Vagina (tissue), 2 donors: Measurements from ENCODE around the gene STX4. TPM values are rescaled to one million over a fixed set of nuclear protein-coding genes. Genes with fewer than 3 reads are reported as not detected.
A peak's percentile ranks its signal among the peaks of the same experiment; 100 is the strongest.

Experiments
- DNase-seq, 2 donors: peaks; one replicate each; pipeline ENCODE4 v3.0.0-alpha.2; 2017; ENCODE audit errors: extremely low spot score in 2 of 2
- H3K27ac ChIP-seq: fragments of 200-600 bp; sonication (generic); one replicate; pipeline ENCODE4 v1.5.1; 2019
- H3K27me3 ChIP-seq: fragments of 200-600 bp; sonication (generic); one replicate; pipeline ENCODE4 v1.5.1; 2019
- H3K36me3 ChIP-seq, 2 donors: fragments of 200-600 bp; sonication (generic); one replicate each; pipeline ENCODE4 v1.5.1; 2017 to 2019
- H3K4me1 ChIP-seq: fragments of 200-600 bp; sonication (generic); one replicate; pipeline ENCODE4 v1.5.1; 2019
- H3K4me3 ChIP-seq, 2 donors: fragments of 200-600 bp; sonication (generic); 1 replicate in 1 of 2; 2 replicates in 1 of 2; pipeline ENCODE4 v1.5.1; 2016 to 2019
- H3K9me3 ChIP-seq: fragments of 200-600 bp; sonication (generic); one replicate; pipeline ENCODE4 v1.5.1; 2019
- POLR2A ChIP-seq, 2 donors: fragments of 450-650 bp; IDR thresholded peaks; one replicate each; pipeline ENCODE4 v1.6.1; 2017; ENCODE audit warnings: antibody characterized with exemption in 2 of 2, mild to moderate bottlenecking in 2 of 2, moderate library complexity in 2 of 2
- POLR2AphosphoS5 ChIP-seq, 2 donors: sonication (generic); formaldehyde crosslinking; IDR thresholded peaks; one replicate each; pipeline ENCODE4 v1.9.0; 2017; ENCODE audit warnings: antibody characterized with exemption in 2 of 2, mild to moderate bottlenecking in 2 of 2, low read depth in 1 of 2; ENCODE audit not compliant: insufficient read depth in 1 of 2
- intact Hi-C: fragments of 100-400 bp; cut with DNase I; formaldehyde crosslinking; loops from one replicate; pipeline ENCODE4 v1.15.1; 2023
- total RNA-seq: library from RNA; depleted of rRNA; stranded (reverse); fragments of >200 nt; gene quantifications from one replicate; pipeline ENCODE4 v1.2.3, GENCODE V29; 2016
- TF ChIP-seq, protein P1 (sequence below), 3 experiments: fragments of 450-650 bp in 2 of 3; fragments of 200-600 bp in 1 of 3; sonication (generic) in 1 of 3; IDR thresholded peaks; one replicate each; pipeline ENCODE4 v1.5.1; 2017 to 2019; ENCODE audit warnings: antibody characterized with exemption in 3 of 3, mild to moderate bottlenecking in 2 of 3, moderate library complexity in 2 of 3

STX4 gene
- total RNA-seq, 1 donor from 2014 or later = 42.5 TPM

DNA sequence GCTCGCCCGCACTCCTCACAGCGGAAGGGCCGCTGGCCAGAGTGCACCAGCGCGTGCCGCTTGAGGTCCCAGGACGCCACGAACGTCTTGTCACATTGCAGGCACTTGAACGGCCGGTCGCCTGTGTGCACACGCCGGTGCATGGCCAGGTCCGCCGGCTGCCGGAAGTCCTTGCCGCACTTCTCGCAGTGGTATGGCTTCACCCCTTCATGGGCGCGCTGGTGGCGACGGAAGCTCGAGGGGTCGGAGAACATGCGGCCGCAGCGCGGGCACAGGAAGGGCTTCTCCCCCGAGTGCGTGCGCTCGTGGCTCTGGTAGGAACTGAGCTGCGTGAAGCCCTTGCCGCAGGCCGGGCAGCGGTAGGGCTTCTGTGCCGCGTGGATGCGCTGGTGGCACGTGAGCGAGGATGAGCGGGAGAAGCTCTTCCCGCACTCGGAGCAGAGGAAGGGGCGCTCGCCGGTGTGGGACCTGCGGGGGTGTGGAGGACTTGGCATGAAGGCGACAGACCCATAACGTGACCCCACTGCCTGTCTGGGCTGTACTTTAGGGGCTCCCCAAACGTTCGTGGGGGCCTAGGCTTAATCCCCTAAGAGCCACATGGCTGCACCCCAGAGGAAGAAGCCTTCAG is 28.6 kb downstream of the STX4 start:
- H3K27me3 ChIP-seq = no peaks in the 10 kb centered on the region
- peaks cover 14% of the 10 kb centered on the region for H3K4me1 ChIP-seq
- H3K36me3 ChIP-seq = peaks cover 0 to 22% of the 10 kb centered on the region in 2 donors
- no peak overlapping the region for H3K27ac ChIP-seq
- no peak for DNase-seq
- H3K9me3 ChIP-seq = no peaks in the 10 kb centered on the region
- intact Hi-C loops = no loop called here
- TF ChIP-seq, protein P1, sequence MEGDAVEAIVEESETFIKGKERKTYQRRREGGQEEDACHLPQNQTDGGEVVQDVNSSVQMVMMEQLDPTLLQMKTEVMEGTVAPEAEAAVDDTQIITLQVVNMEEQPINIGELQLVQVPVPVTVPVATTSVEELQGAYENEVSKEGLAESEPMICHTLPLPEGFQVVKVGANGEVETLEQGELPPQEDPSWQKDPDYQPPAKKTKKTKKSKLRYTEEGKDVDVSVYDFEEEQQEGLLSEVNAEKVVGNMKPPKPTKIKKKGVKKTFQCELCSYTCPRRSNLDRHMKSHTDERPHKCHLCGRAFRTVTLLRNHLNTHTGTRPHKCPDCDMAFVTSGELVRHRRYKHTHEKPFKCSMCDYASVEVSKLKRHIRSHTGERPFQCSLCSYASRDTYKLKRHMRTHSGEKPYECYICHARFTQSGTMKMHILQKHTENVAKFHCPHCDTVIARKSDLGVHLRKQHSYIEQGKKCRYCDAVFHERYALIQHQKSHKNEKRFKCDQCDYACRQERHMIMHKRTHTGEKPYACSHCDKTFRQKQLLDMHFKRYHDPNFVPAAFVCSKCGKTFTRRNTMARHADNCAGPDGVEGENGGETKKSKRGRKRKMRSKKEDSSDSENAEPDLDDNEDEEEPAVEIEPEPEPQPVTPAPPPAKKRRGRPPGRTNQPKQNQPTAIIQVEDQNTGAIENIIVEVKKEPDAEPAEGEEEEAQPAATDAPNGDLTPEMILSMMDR (IDR thresholded peaks at IDR 0.05) = no peak
- TF ChIP-seq POLR2AphosphoS5 (IDR thresholded peaks at IDR 0.05; ENCODE audit: insufficient read depth in 1 of 2, low read depth in 1 of 2) = no peak
- no peak for TF ChIP-seq POLR2A (IDR thresholded peaks at IDR 0.05)
- no peak overlapping the region for H3K4me3 ChIP-seq

DNA sequence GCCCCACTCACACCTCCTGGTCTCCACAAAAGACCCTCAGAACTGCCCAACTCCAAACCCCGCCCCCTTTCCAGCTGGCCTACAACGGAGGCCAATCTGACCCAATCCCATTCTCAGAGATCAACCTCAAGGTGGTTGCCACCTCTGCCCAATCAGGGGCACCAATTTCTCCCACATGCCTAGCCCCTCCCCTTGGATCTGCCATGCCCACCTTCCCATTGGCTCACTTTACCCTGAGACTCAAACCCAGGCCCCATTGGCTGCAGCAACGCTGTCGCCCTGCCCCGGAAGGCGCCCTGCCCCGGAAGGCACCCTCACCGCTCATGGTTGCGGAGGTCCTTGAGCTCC is 30.1 kb downstream of the STX4 start:
- intact Hi-C loops = no loop called here
- no peak for DNase-seq
- Histone ChIP-seq H3K4me3 (no peak overlapping the region), H3K27me3 (no peaks in the 10 kb centered on the region), H3K4me1 (peaks cover 14% of the 10 kb centered on the region), H3K36me3 (peaks cover 0 to 22% of the 10 kb centered on the region in 2 donors), H3K9me3 (no peaks in the 10 kb centered on the region), H3K27ac (no peak overlapping the region)
- TF ChIP-seq, protein P1 (IDR thresholded peaks at IDR 0.05) = no peak
- TF ChIP-seq POLR2A (IDR thresholded peaks at IDR 0.05) = no peak
- TF ChIP-seq POLR2AphosphoS5 (IDR thresholded peaks at IDR 0.05; ENCODE audit: insufficient read depth in 1 of 2, low read depth in 1 of 2) = no peak

DNA sequence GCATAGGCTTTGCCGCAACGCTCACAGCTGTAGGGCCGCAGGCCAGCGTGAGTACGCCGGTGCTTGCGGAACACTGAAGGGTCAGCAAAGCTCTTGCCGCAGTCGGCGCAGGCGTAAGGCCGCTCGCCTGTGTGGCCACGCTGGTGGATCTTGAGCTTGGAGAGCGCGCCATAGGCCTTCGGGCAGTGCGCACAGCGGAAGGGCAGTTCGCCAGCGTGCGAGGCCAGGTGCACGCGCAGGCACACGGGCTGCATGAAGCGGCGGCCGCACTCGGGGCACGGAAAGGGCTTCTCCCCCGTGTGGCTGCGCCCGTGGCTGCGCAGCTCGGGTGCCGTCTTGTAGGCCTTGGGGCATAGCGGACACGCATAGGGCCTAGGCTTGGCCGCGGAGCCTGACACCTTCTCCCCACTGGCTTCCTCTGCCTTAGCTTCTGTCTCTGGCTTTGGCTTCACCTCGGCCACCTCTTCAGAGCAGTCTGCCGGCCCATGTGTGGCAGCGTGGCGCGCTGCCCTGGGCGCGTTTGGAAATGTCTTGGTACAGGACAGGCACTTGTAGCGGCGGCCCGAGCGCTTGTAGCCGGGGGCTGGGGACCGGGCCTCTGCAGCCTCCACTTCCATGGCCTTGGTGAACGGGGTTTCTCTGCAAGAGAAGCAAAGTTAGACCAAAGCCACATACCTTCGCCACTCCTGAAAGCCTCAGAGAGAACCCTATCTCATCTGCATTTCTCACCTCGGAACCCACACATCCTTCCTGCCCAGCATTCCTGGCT is 30.7 kb downstream of the STX4 start:
- TF ChIP-seq POLR2AphosphoS5 (IDR thresholded peaks at IDR 0.05; ENCODE audit: insufficient read depth in 1 of 2, low read depth in 1 of 2) (no peak), POLR2A (IDR thresholded peaks at IDR 0.05) (no peak)
- TF ChIP-seq, protein P1 (IDR thresholded peaks at IDR 0.05) = no peak
- H3K9me3 ChIP-seq = no peaks in the 10 kb centered on the region
- no peak overlapping the region for H3K27ac ChIP-seq
- no peak for DNase-seq
- no peaks in the 10 kb centered on the region for H3K27me3 ChIP-seq
- intact Hi-C loops = no loop called here
- peaks cover 0 to 22% of the 10 kb centered on the region in 2 donors for H3K36me3 ChIP-seq
- H3K4me3 ChIP-seq = no peak overlapping the region
- peaks cover 14% of the 10 kb centered on the region for H3K4me1 ChIP-seq

DNA sequence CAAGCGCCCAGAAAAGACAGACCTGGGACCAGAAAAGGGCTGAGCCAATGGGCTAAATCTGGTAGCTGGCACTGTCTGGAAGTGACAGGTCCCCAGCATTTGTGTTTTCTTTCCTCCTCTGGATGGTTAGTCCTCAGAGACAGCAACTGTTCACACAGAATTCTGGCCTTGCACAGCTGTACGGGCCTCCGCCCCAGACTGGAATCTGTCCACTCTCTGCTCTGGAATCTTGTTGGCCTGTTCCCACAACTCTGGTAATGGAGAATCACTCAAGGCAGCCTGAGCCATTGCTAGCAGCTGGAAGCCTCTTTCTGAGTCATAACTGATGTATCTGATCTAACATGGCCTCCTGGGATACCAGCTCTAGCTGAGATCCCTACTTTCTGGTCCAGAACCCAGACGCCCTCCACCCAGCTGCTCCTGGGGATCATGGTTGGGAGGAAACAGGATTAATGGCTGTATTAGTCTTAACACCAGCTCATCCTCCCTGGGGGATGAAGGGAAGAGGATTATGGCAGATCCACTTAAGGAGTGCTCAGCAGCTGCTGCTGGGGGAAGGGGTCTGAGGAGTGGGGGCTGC is 31.6 kb downstream of the STX4 start:
- intact Hi-C loops = no loop called here
- Histone ChIP-seq H3K27ac (peak overlapping the region; percentile 42), H3K9me3 (no peaks in the 10 kb centered on the region), H3K36me3 (peaks cover 0 to 22% of the 10 kb centered on the region in 2 donors), H3K4me3 (no peak overlapping the region), H3K4me1 (peaks cover 14% of the 10 kb centered on the region), H3K27me3 (no peaks in the 10 kb centered on the region)
- TF ChIP-seq, protein P1 (IDR thresholded peaks at IDR 0.05) = no peak
- no peak for TF ChIP-seq POLR2A (IDR thresholded peaks at IDR 0.05)
- no peak for TF ChIP-seq POLR2AphosphoS5 (IDR thresholded peaks at IDR 0.05; ENCODE audit: insufficient read depth in 1 of 2, low read depth in 1 of 2)
- DNase-seq = peak in 1 of 2 donors; percentile 85
